Stimulated activated CD4-positive, alpha-beta T cell treated with anti-CD3 and anti-CD28 coated beads, Interleukin-12 subunit alpha, Interleukin-12 subunit beta, amount 100 ng/mL, for 48 hours (primary cell): ENCODE measurements around the gene AHNAK.
"Not testable (repeated sequence)": the region's sequence is repeated elsewhere in the genome, so short reads cannot be mapped to it uniquely, and the experiment has no call there.

Experiments
- DNase-seq, 3 donors: peaks; one replicate each; pipeline ENCODE4 v3.0.0-alpha.2; 2020; ENCODE audit warnings: low read depth in 2 of 3, low spot score in 1 of 3

Gene AHNAK

GRCh38 chr11:62553839-62554361 lies 7.3 kb upstream of the AHNAK start:
- DNase-seq = no peak

- DNase-seq = no peak
Observed at GRCh38 chr11:62553080-62553838, 6.7 kb upstream of the AHNAK start.

- no peak for DNase-seq
Observed at GRCh38 chr11:62552485-62553079, 6.0 kb upstream of the AHNAK start.

GRCh38 chr11:62550478-62550877 lies 3.9 kb upstream of the AHNAK start:
- not testable (repeated sequence) for DNase-seq

- no peak for DNase-seq
Observed at GRCh38 chr11:62548545-62549335, 2.1 kb upstream of the AHNAK start.

- no peak for DNase-seq
Observed at GRCh38 chr11:62547691-62548281, 1.2 kb upstream of the AHNAK start.

- DNase-seq = no peak
Observed at GRCh38 chr11:62546929-62547625, 471 bp upstream of the AHNAK start.

- DNase-seq = peak in 1 of 3 donors; percentile 65
Observed at GRCh38 chr11:62545437-62546243, 966 bp downstream of the AHNAK start.

GRCh38 chr11:62544581-62545436 lies 1.8 kb downstream of the AHNAK start:
- DNase-seq = no peak

GRCh38 chr11:62543680-62544444 lies 2.7 kb downstream of the AHNAK start:
- no peak for DNase-seq

GRCh38 chr11:62542750-62543567 lies 3.6 kb downstream of the AHNAK start:
- peak in 2 of 3 donors; percentile 73 to 76 for DNase-seq

- no peak for DNase-seq
Observed at GRCh38 chr11:62542111-62542745, 4.4 kb downstream of the AHNAK start.

- DNase-seq = no peak
Observed at GRCh38 chr11:62540804-62541701, 5.6 kb downstream of the AHNAK start.

- DNase-seq = no peak
Observed at GRCh38 chr11:62539238-62539925, 7.2 kb downstream of the AHNAK start.

GRCh38 chr11:62538470-62539237 lies 8.0 kb downstream of the AHNAK start:
- DNase-seq = no peak
